ENCODE data around the gene HLA-DRA. TPM values are rescaled to one million over a fixed set of nuclear protein-coding genes. Genes with fewer than 3 reads are reported as not detected.

HLA-DRA gene
- total and polyA plus RNA-seq, 9 of the 15 experiments (the other 6 are each of a cell fraction or from before 2014, with no cell fraction given), result 0.18 to 1.8 (median 0.41) TPM; not detected in 4

- no peak for TF ChIP-seq KAT7 (CRISPR knock-in tag; IDR thresholded peaks at IDR 0.05; ENCODE audit: borderline replicate concordance)
- TF ChIP-seq POLR2G (IDR thresholded peaks at IDR 0.05; ENCODE audit: low read depth, low read length), result no peak
These were observed 3.4 kb downstream of the HLA-DRA start (continued) for GRCh38 chr6:32442977-32443552.

GRCh38 chr6:32444433-32444832, 4.7 kb downstream of the HLA-DRA start:
- TF ChIP-seq NR2C2 (CRISPR knock-in tag; IDR thresholded peaks at IDR 0.05) (no peak), NR2C2 (tag; IDR thresholded peaks at IDR 0.05) (no peak), MCM5 (IDR thresholded peaks at IDR 0.05; ENCODE audit: low read depth) (no peak), MAFG (tag; conservative IDR thresholded peaks at IDR 0.05) (no peak), NFIX (CRISPR knock-in tag; IDR thresholded peaks at IDR 0.05; ENCODE audit: low read depth) (no peak), PYGO2 (tag; IDR thresholded peaks at IDR 0.05) (no peak), C11orf30 (IDR thresholded peaks at IDR 0.05; ENCODE audit: low read depth) (no peak), XRCC4 (IDR thresholded peaks at IDR 0.05; ENCODE audit: extremely low read depth, insufficient read depth, insufficient read length) (no peak), GATAD2B (IDR thresholded peaks at IDR 0.05; ENCODE audit: borderline replicate concordance) (no peak), AFF1 (IDR thresholded peaks at IDR 0.05; ENCODE audit: low read depth in 1 of 2, partially characterized antibody in 2 of 2) (no peak), BMI1 (IDR thresholded peaks at IDR 0.05; ENCODE audit: low read length) (no peak), HSF4 (CRISPR knock-in tag; IDR thresholded peaks at IDR 0.05; ENCODE audit: borderline replicate concordance) (no peak)
- TF ChIP-seq, protein P1, sequence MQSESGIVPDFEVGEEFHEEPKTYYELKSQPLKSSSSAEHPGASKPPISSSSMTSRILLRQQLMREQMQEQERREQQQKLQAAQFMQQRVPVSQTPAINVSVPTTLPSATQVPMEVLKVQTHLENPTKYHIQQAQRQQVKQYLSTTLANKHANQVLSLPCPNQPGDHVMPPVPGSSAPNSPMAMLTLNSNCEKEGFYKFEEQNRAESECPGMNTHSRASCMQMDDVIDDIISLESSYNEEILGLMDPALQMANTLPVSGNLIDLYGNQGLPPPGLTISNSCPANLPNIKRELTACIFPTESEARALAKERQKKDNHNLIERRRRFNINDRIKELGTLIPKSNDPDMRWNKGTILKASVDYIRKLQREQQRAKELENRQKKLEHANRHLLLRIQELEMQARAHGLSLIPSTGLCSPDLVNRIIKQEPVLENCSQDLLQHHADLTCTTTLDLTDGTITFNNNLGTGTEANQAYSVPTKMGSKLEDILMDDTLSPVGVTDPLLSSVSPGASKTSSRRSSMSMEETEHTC (IDR thresholded peaks at IDR 0.05), result no peak
- H3K27me3 ChIP-seq (ENCODE audit: control insufficient read depth in 2 of 2, insufficient read depth in 2 of 2, low read length in 2 of 2), result no peaks in the 10 kb centered on the region; a peak in 1 of 5 replicates
- intact Hi-C loops (cut with micrococcal nuclease) (no loop called here), in situ Hi-C loops (cut with MboI) (no loop called here)
- no peaks in the 10 kb centered on the region for H3K9me3 ChIP-seq (replicated peaks; ENCODE audit: control insufficient read depth, insufficient read depth, low read depth, low read length)
- DNase-seq (ENCODE audit: extremely low read depth in 1 of 4, low spot score in 3 of 4) (no peak), FAIRE-seq (no peak), ATAC-seq (no peak)
- no peak overlapping the region for H3K9ac ChIP-seq (ENCODE audit: insufficient read depth in 1 of 2, low read depth in 2 of 2, low read length in 2 of 2)
- H3K9me1 ChIP-seq (ENCODE audit: control insufficient read depth, insufficient read depth, low read length), result no peaks in the 10 kb centered on the region
- no peak overlapping the region for H3K4me2 ChIP-seq (ENCODE audit: insufficient read depth, low read length)
- no peaks in the 10 kb centered on the region for H3K4me1 ChIP-seq (replicated peaks in 1 of 2; ENCODE audit: control insufficient read depth in 2 of 2, insufficient read depth in 2 of 2, low read length in 2 of 2)
- BruUV-seq (replicated peaks), result no TSS peak
- ChIA-PET POLR2A (interaction anchor here (0.6 kb wide), 1 partner anchor 115 kb away, joined by 5 read pairs; no protein-coding TSS in a partner anchor), CTCF (ENCODE audit: low intra/inter-chr PET ratio) (no interaction called here)
- H3K27ac ChIP-seq (ENCODE audit: extremely low read depth, low read depth, low read length), result no peak overlapping the region
- no peaks in the 10 kb centered on the region for H3K79me2 ChIP-seq (ENCODE audit: control insufficient read depth, insufficient read depth, low read length)
- no peaks in the 10 kb centered on the region for H3K36me3 ChIP-seq (ENCODE audit: control insufficient read depth, insufficient read depth, low read length)
- no peak overlapping the region for H2AFZ ChIP-seq (ENCODE audit: low read depth, low read length)
- H3K4me3 ChIP-seq, result no peak overlapping the region
- WGBS (ENCODE audit: insufficient coverage, low coverage, missing lambda C conversion rate), result 0% methylated on average over 2 of the region's 2 CpGs
- no peaks in the 10 kb centered on the region for H4K20me1 ChIP-seq (replicated peaks; ENCODE audit: control insufficient read depth, insufficient read depth, low read length)
